ENCODE measurements around the gene YPEL3.

- no peak for TF ChIP-seq GATA2 (IDR thresholded peaks at IDR 0.05; ENCODE audit: low read depth, low read length)
- TF ChIP-seq GATA3 (IDR thresholded peaks at IDR 0.05; ENCODE audit: low read depth, low read length): no peak
These were observed 48.0 kb upstream of the YPEL3 start for GRCh38 chr16:30144017-30144416.

Measured in SH-SY5Y (cell line).